HUDEP-2 (cell line): ENCODE data around the gene NUDT7.
A peak's percentile ranks its signal among the peaks of the same experiment; 100 is the strongest.

ENCODE experiments used
- DNase-seq, 76 experiments: peaks; one replicate each; lab custom pipeline; 2025; ENCODE audit not compliant: unreplicated experiment in 76 of 76; lab: John Stamatoyannopoulos, UW

The NUDT7 gene

GRCh38 chr16:77775911-77776909 is 53.9 kb downstream of the NUDT7 start:
- DNase-seq: no peak

- DNase-seq: no peak
Measured at GRCh38 chr16:77777745-77778144, 55.4 kb downstream of the NUDT7 start.

- no peak for DNase-seq
Measured at GRCh38 chr16:77780378-77780837, 58.1 kb downstream of the NUDT7 start.

GRCh38 chr16:77781091-77781490 is 58.8 kb downstream of the NUDT7 start:
- no peak for DNase-seq

GRCh38 chr16:77782694-77783093 is 60.4 kb downstream of the NUDT7 start:
- peak in 4 of 76 experiments; percentile 2 to 16 (median 6) for DNase-seq

GRCh38 chr16:77784441-77785372 is 62.4 kb downstream of the NUDT7 start:
- no peak for DNase-seq

GRCh38 chr16:77785373-77785764 is 63.1 kb downstream of the NUDT7 start:
- no peak for DNase-seq

GRCh38 chr16:77786186-77786847 is 64.0 kb downstream of the NUDT7 start:
- no peak for DNase-seq

- no peak for DNase-seq
Measured at GRCh38 chr16:77787452-77787851, 65.1 kb downstream of the NUDT7 start.

- peak in 2 of 76 experiments; percentile 0 to 6 for DNase-seq
Measured at GRCh38 chr16:77788181-77789084, 66.1 kb downstream of the NUDT7 start, which contains the start of gene VAT1L. VAT1L (plus strand) TSS chr16:77788564; CDS start chr16:77788683, 119 bp downstream.

- no peak for DNase-seq
Measured at GRCh38 chr16:77789085-77790008, 67.0 kb downstream of the NUDT7 start.

GRCh38 chr16:77790009-77790372 is 67.7 kb downstream of the NUDT7 start:
- DNase-seq: no peak

- no peak for DNase-seq
Measured at GRCh38 chr16:77790912-77791311, 68.6 kb downstream of the NUDT7 start.
